HEK293T (cell line): Measurements from ENCODE around the gene IL1RAPL1.

Experiments used
- ELF4 ChIP-seq: fragments of 450-650 bp; IDR thresholded peaks from 2 replicates; pipeline ENCODE4 v1.6.1; 2017; ENCODE audit warnings: antibody characterized with exemption
- FOXM1 ChIP-seq: fragments of 450-650 bp; IDR thresholded peaks from 2 replicates; pipeline ENCODE4 v1.6.1; 2017; ENCODE audit warnings: mild to moderate bottlenecking, borderline replicate concordance

GRCh38 chrX:29852767-29853166 lies 1265.5 kb downstream of the IL1RAPL1 start:
- TF ChIP-seq FOXM1 (no peak), ELF4 (no peak)
